WTC11 (cell line): Measurements from ENCODE around the gene CDKL2. TPM values are rescaled to one million over a fixed set of nuclear protein-coding genes. Genes with fewer than 3 reads are reported as not detected.

Experiments used
- ATAC-seq: fragments of 200-7000 bp; cut with Tn5 transposase; 2 replicates; pipeline ENCODE4 v1.10.0; 2021; ENCODE audit warnings: mild to moderate bottlenecking, moderate library complexity
- CTCF ChIA-PET: fragments of 300-600 bp; sonication (Branson Sonifier 250); formaldehyde crosslinking; loops from one replicate; lab custom pipeline; 2021; ENCODE audit warnings: antibody characterized with exemption; lab: Charles Lee
- POLR2A ChIA-PET: fragments of 350-600 bp; sonication (Branson Sonifier 250); formaldehyde crosslinking; loops from one replicate; lab custom pipeline; 2021; ENCODE audit warnings: antibody characterized with exemption; lab: Charles Lee
- DNase-seq: peaks from one replicate; pipeline ENCODE4 v3.0.0; 2021; ENCODE audit warnings: low spot score
- H3K27ac Mint-ChIP-seq: 2 replicates; pipeline ENCODE4 v1.8.0; 2021; ENCODE audit warnings: mixed read lengths
- H3K27me3 Mint-ChIP-seq: 2 replicates; pipeline ENCODE4 v1.8.0; 2021; ENCODE audit warnings: low read depth, mild to moderate bottlenecking, moderate library complexity, mixed read lengths
- H3K36me3 Mint-ChIP-seq: 2 replicates; pipeline ENCODE4 v1.8.0; 2021; ENCODE audit warnings: mixed read lengths
- H3K4me1 Mint-ChIP-seq: 2 replicates; pipeline ENCODE4 v1.8.0; 2022; ENCODE audit warnings: mixed read lengths
- H3K4me3 Mint-ChIP-seq: 2 replicates; pipeline ENCODE4 v1.8.0; 2021; ENCODE audit warnings: mild to moderate bottlenecking, moderate library complexity, mixed read lengths
- H3K9me3 Mint-ChIP-seq: 2 replicates; pipeline ENCODE4 v1.8.0; 2021; ENCODE audit warnings: mixed read lengths
- ATF1 ChIP-seq: sonication (generic); formaldehyde crosslinking; IDR thresholded peaks from 2 replicates; pipeline ENCODE4 v1.8.1; 2023; ENCODE audit warnings: mild to moderate bottlenecking, moderate library complexity, missing genetic modification reagents
- CBFB ChIP-seq: sonication (generic); formaldehyde crosslinking; IDR thresholded peaks from 2 replicates; pipeline ENCODE4 v1.8.1; 2022; ENCODE audit warnings: mild to moderate bottlenecking, low read depth, missing genetic modification reagents
- CDX4 ChIP-seq: fragments of 250-450 bp; sonication (Bioruptor Pico); IDR thresholded peaks from 2 replicates; pipeline ENCODE4 v1.9.0; 2021; ENCODE audit warnings: moderate library complexity, mild to moderate bottlenecking, inconsistent platforms, borderline replicate concordance
- ETV6 ChIP-seq: sonication (generic); formaldehyde crosslinking; IDR thresholded peaks from 2 replicates; pipeline ENCODE4 v1.8.1; 2022; ENCODE audit warnings: mild to moderate bottlenecking, missing genetic modification reagents
- GABPB1 ChIP-seq: sonication (generic); formaldehyde crosslinking; IDR thresholded peaks from 2 replicates; pipeline ENCODE4 v1.8.1; 2023; ENCODE audit warnings: mild to moderate bottlenecking, missing genetic modification reagents
- GRHL2 ChIP-seq: fragments of 250-450 bp; sonication (Bioruptor Pico); IDR thresholded peaks from 2 replicates; pipeline ENCODE4 v1.8.0; 2022; ENCODE audit warnings: mild to moderate bottlenecking, moderate library complexity; ENCODE audit not compliant: insufficient replicate concordance, severe bottlenecking
- GTF2I ChIP-seq: fragments of 250-450 bp; sonication (Bioruptor Pico); conservative IDR thresholded peaks from 2 replicates; pipeline ENCODE4 v1.4.0; 2021; ENCODE audit warnings: mild to moderate bottlenecking
- HMGA2 ChIP-seq: fragments of 250-450 bp; sonication (Bioruptor Pico); IDR thresholded peaks from 2 replicates; pipeline ENCODE4 v1.4.0; 2021; ENCODE audit warnings: mild to moderate bottlenecking, moderate library complexity
- MYBL2 ChIP-seq: sonication (generic); formaldehyde crosslinking; IDR thresholded peaks from 2 replicates; pipeline ENCODE4 v1.8.1; 2023; ENCODE audit warnings: mild to moderate bottlenecking, moderate library complexity, missing genetic modification reagents
- NFATC4 ChIP-seq: fragments of 250-450 bp; sonication (Bioruptor Pico); IDR thresholded peaks from 2 replicates; pipeline ENCODE4 v1.9.0; 2021; ENCODE audit warnings: mild to moderate bottlenecking
- NR1H2 ChIP-seq: sonication (generic); formaldehyde crosslinking; IDR thresholded peaks from 2 replicates; pipeline ENCODE4 v1.9.0; 2021; ENCODE audit warnings: mild to moderate bottlenecking, moderate library complexity, missing genetic modification reagents
- OVOL2 ChIP-seq: fragments of 250-450 bp; sonication (Bioruptor Pico); IDR thresholded peaks from 2 replicates; pipeline ENCODE4 v1.9.0; 2021; ENCODE audit warnings: mild to moderate bottlenecking, borderline replicate concordance
- RELA ChIP-seq: sonication (generic); formaldehyde crosslinking; IDR thresholded peaks from 2 replicates; pipeline ENCODE4 v1.8.1; 2022; ENCODE audit warnings: missing genetic modification reagents, mild to moderate bottlenecking, borderline replicate concordance
- RORB ChIP-seq: fragments of 250-450 bp; sonication (Bioruptor Pico); IDR thresholded peaks from 2 replicates; pipeline ENCODE4 v1.9.0; 2021; ENCODE audit warnings: mild to moderate bottlenecking
- TCF7 ChIP-seq: sonication (generic); formaldehyde crosslinking; IDR thresholded peaks from 2 replicates; pipeline ENCODE4 v1.8.0; 2022; ENCODE audit warnings: mild to moderate bottlenecking, low read depth, missing genetic modification reagents, moderate library complexity
- TP53 ChIP-seq: sonication (generic); formaldehyde crosslinking; IDR thresholded peaks from 2 replicates; pipeline ENCODE4 v1.8.1; 2023; ENCODE audit warnings: mild to moderate bottlenecking, missing genetic modification reagents
- ZBTB21 ChIP-seq: sonication (generic); formaldehyde crosslinking; IDR thresholded peaks from 2 replicates; pipeline ENCODE4 v1.8.1; 2023; ENCODE audit warnings: mild to moderate bottlenecking, missing genetic modification reagents, borderline replicate concordance
- ZNF121 ChIP-seq: sonication (generic); formaldehyde crosslinking; IDR thresholded peaks from 2 replicates; pipeline ENCODE4 v1.8.0; 2023; ENCODE audit warnings: missing genetic modification reagents
- ZNF138 ChIP-seq: sonication (generic); formaldehyde crosslinking; conservative IDR thresholded peaks from 2 replicates; pipeline ENCODE4 v1.8.1; 2022; ENCODE audit warnings: mild to moderate bottlenecking, moderate library complexity, missing genetic modification reagents
- ZNF512 ChIP-seq: sonication (generic); formaldehyde crosslinking; IDR thresholded peaks from 2 replicates; pipeline ENCODE4 v1.8.1; 2022; ENCODE audit warnings: missing genetic modification reagents, borderline replicate concordance
- ZNF671 ChIP-seq: fragments of 250-450 bp; sonication (Bioruptor Pico); IDR thresholded peaks from 2 replicates; pipeline ENCODE4 v1.8.0; 2021; ENCODE audit warnings: mild to moderate bottlenecking
- ZSCAN18 ChIP-seq: fragments of 250-450 bp; sonication (Bioruptor Pico); IDR thresholded peaks from 2 replicates; pipeline ENCODE4 v2.1.2; 2022; ENCODE audit warnings: mild to moderate bottlenecking, moderate library complexity
- total RNA-seq: library from RNA; stranded (reverse); gene quantifications from 3 replicates; pipeline ENCODE4 v1.2.3, GENCODE V29; 2021
- TF ChIP-seq, protein P1 (sequence below): sonication (generic); formaldehyde crosslinking; IDR thresholded peaks from 2 replicates; pipeline ENCODE4 v1.8.0; 2022; ENCODE audit warnings: mild to moderate bottlenecking, missing genetic modification reagents
- TF ChIP-seq, protein P2 (sequence below): sonication (generic); formaldehyde crosslinking; IDR thresholded peaks from 2 replicates; pipeline ENCODE4 v1.8.1; 2022; ENCODE audit warnings: low read depth, mild to moderate bottlenecking, moderate library complexity, missing genetic modification reagents, borderline replicate concordance
- TF ChIP-seq, protein P3 (sequence below): fragments of 200-600 bp; IDR thresholded peaks from 2 replicates; pipeline ENCODE4 v1.8.0; 2022; ENCODE audit warnings: antibody characterized with exemption
- TF ChIP-seq, protein P4 (sequence below): sonication (generic); formaldehyde crosslinking; IDR thresholded peaks from 2 replicates; pipeline ENCODE4 v1.8.1; 2022; ENCODE audit warnings: mild to moderate bottlenecking, missing genetic modification reagents, moderate library complexity, borderline replicate concordance

CDKL2 gene
- total RNA-seq, 1 experiment from 2014 or later, result 1.7 TPM

GRCh38 chr4:75605928-75606327, 24.4 kb downstream of the CDKL2 start (continued):
- no peak for TF ChIP-seq OVOL2 (CRISPR knock-in tag)
- no peak for TF ChIP-seq TCF7 (CRISPR knock-in tag)
- TF ChIP-seq ZBTB21 (CRISPR knock-in tag), result no peak
- TF ChIP-seq CBFB (CRISPR knock-in tag), result no peak
- TF ChIP-seq NR1H2 (CRISPR knock-in tag), result no peak
- no peak for TF ChIP-seq MYBL2 (CRISPR knock-in tag)
- TF ChIP-seq, protein P1, sequence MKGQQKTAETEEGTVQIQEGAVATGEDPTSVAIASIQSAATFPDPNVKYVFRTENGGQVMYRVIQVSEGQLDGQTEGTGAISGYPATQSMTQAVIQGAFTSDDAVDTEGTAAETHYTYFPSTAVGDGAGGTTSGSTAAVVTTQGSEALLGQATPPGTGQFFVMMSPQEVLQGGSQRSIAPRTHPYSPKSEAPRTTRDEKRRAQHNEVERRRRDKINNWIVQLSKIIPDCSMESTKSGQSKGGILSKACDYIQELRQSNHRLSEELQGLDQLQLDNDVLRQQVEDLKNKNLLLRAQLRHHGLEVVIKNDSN (CRISPR knock-in tag), result no peak
- no peak for TF ChIP-seq ZNF512 (CRISPR knock-in tag)
- TF ChIP-seq ATF1 (CRISPR knock-in tag), result no peak
- TF ChIP-seq, protein P2, sequence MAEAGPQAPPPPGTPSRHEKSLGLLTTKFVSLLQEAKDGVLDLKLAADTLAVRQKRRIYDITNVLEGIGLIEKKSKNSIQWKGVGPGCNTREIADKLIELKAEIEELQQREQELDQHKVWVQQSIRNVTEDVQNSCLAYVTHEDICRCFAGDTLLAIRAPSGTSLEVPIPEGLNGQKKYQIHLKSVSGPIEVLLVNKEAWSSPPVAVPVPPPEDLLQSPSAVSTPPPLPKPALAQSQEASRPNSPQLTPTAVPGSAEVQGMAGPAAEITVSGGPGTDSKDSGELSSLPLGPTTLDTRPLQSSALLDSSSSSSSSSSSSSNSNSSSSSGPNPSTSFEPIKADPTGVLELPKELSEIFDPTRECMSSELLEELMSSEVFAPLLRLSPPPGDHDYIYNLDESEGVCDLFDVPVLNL, result no peak

DNA sequence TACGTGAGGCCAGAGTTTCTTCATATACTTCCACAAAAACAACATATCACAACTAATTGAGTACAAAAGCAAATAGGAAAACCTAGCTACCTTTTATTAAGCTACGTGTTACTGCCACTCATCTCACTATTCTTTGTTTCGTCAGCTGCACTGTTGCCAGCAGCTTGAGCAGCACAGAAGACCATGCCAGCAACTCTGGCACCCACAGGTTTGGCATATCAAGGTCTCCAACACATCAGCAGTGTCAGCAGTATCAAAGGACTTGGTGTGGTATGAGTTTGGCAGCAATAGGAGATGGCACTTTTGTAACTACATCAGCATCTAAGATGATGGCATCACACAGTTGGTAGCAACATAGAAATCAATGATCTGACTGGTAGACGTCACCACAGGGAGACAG, 30.7 kb downstream of the CDKL2 start:
- Mint-ChIP-seq H3K27ac (no peak overlapping the region), H3K9me3 (no peaks in the 10 kb centered on the region), H3K27me3 (no peaks in the 10 kb centered on the region), H3K4me1 (no peaks in the 10 kb centered on the region), H3K36me3 (no peaks in the 10 kb centered on the region), H3K4me3 (no peak overlapping the region)
- ChIA-PET POLR2A (no interaction called here), CTCF (interaction anchor here (0.7 to 0.8 kb wide), 2 partner anchors 260 to 296 kb away, joined by 3 read pairs; no protein-coding TSS in a partner anchor)
- no peak for TF ChIP-seq ZNF121 (CRISPR knock-in tag)
- no peak for TF ChIP-seq CDX4 (CRISPR knock-in tag)
- TF ChIP-seq RELA, result no peak
- TF ChIP-seq ZSCAN18, result no peak
- TF ChIP-seq, protein P3, sequence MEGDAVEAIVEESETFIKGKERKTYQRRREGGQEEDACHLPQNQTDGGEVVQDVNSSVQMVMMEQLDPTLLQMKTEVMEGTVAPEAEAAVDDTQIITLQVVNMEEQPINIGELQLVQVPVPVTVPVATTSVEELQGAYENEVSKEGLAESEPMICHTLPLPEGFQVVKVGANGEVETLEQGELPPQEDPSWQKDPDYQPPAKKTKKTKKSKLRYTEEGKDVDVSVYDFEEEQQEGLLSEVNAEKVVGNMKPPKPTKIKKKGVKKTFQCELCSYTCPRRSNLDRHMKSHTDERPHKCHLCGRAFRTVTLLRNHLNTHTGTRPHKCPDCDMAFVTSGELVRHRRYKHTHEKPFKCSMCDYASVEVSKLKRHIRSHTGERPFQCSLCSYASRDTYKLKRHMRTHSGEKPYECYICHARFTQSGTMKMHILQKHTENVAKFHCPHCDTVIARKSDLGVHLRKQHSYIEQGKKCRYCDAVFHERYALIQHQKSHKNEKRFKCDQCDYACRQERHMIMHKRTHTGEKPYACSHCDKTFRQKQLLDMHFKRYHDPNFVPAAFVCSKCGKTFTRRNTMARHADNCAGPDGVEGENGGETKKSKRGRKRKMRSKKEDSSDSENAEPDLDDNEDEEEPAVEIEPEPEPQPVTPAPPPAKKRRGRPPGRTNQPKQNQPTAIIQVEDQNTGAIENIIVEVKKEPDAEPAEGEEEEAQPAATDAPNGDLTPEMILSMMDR, result no peak
- TF ChIP-seq RORB (CRISPR knock-in tag), result no peak
- ATAC-seq (no peak), DNase-seq (no peak)

DNA sequence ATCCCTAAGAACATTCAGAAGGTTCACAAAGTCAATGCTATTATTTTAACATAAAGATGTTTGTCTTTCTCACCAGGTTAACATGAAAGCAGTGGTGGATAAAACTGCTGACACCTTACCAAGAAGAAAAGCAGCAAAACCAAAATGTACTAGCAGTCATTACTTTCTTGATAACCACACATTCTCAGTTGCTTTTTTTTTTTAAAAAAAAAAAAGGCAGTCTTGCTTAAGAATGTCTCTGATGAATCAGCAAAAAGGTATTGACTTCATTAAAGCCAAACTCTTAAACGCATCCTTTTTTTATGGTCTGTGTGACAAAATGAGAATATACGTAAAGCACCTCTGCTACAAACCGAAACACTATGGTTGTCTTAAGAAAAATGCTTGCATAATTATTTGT, 31.9 kb downstream of the CDKL2 start:
- CTCF ChIA-PET, result no interaction called here
- Mint-ChIP-seq H3K9me3 (no peaks in the 10 kb centered on the region), H3K36me3 (no peaks in the 10 kb centered on the region), H3K4me1 (no peaks in the 10 kb centered on the region), H3K4me3 (no peak overlapping the region), H3K27ac (no peak overlapping the region), H3K27me3 (no peaks in the 10 kb centered on the region)
- ATAC-seq (no peak), DNase-seq (no peak)
- POLR2A ChIA-PET, result no interaction called here
- TF ChIP-seq NR1H2 (CRISPR knock-in tag), result no peak
- TF ChIP-seq TP53 (CRISPR knock-in tag), result no peak
- TF ChIP-seq GTF2I (CRISPR knock-in tag), result no peak
- no peak for TF ChIP-seq ZBTB21 (CRISPR knock-in tag)
- TF ChIP-seq, protein P1 (CRISPR knock-in tag), result no peak
- no peak for TF ChIP-seq GRHL2 (CRISPR knock-in tag)
- no peak for TF ChIP-seq ZNF671 (CRISPR knock-in tag)
- no peak for TF ChIP-seq ZNF138 (CRISPR knock-in tag)
- no peak for TF ChIP-seq HMGA2
- TF ChIP-seq ZNF121 (CRISPR knock-in tag), result no peak
- TF ChIP-seq ETV6 (CRISPR knock-in tag), result no peak
- TF ChIP-seq GABPB1, result no peak
- TF ChIP-seq NFATC4 (CRISPR knock-in tag), result no peak
- TF ChIP-seq, protein P4, sequence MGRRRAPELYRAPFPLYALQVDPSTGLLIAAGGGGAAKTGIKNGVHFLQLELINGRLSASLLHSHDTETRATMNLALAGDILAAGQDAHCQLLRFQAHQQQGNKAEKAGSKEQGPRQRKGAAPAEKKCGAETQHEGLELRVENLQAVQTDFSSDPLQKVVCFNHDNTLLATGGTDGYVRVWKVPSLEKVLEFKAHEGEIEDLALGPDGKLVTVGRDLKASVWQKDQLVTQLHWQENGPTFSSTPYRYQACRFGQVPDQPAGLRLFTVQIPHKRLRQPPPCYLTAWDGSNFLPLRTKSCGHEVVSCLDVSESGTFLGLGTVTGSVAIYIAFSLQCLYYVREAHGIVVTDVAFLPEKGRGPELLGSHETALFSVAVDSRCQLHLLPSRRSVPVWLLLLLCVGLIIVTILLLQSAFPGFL (CRISPR knock-in tag), result no peak
